ENCODE results near the gene CLDN16.

DNA sequence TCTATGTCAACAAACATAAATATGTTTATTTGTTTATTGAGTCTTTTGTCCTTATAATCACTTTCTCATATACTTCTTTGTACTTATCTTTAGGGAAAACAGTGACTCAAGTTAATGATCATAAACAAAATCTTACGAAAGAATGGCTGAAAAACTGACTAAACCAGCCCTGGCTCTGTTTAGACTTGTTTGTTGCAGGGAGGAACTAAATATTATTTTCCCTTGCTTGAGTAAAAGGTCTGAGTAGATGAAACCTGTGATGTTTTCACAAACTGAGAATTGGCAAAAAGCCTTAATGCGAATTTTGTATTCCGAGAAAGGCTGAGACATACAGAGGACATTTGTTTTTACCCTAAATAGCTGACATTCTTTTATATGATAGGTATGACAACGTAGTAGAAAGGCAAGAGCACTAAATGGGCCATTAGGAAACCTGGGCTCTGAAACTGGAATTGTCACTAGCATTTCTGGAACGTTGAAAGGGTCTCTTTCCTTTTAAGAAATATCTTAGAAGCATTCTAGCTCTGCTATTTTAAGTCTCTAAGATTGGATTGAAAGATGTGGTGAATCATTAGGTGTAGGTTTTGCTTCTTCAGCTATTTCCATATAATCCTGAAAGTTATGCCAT, 18.2 kb upstream of the CLDN16 start:
- no peak for TF ChIP-seq YY1 (IDR thresholded peaks at IDR 0.05; ENCODE audit: insufficient read depth, insufficient read length)
- TF ChIP-seq ZNF274 (IDR thresholded peaks at IDR 0.05; ENCODE audit: low read depth, low read length) = no peak
- TF ChIP-seq SUZ12 (IDR thresholded peaks at IDR 0.05; ENCODE audit: extremely low read depth, insufficient read depth, insufficient read length) = no peak

Data from NT2/D1 (cell line).